SK-N-SH (cell line): ENCODE measurements around the gene TLCD5.

Experiments
- CTCF ChIP-seq: fragments of 200-600 bp; sonication (generic); IDR thresholded peaks from 2 replicates; pipeline ENCODE4 v1.6.1; 2017; ENCODE audit warnings: antibody characterized with exemption, mild to moderate bottlenecking, moderate library complexity
- EP300 ChIP-seq, 2 experiments: IDR thresholded peaks; 2 replicates each; pipeline versions ENCODE4 v1.4.0 to v1.6.1; 2012; ENCODE audit warnings: borderline replicate concordance in 1 of 2, low read depth in 1 of 2, low read length in 1 of 2
- EZH2phosphoT487 ChIP-seq: fragments of 200-600 bp; sonication (generic); IDR thresholded peaks from 2 replicates; pipeline ENCODE4 v1.6.1; 2017; ENCODE audit warnings: low read depth, mixed run types, mild to moderate bottlenecking, antibody characterized with exemption, moderate library complexity, borderline replicate concordance
- JUND ChIP-seq: IDR thresholded peaks from 2 replicates; pipeline ENCODE4 v1.4.0; 2012
- MEF2A ChIP-seq: IDR thresholded peaks from 2 replicates; pipeline ENCODE4 v1.4.0; 2012; ENCODE audit warnings: low read depth, borderline replicate concordance
- NFIC ChIP-seq: IDR thresholded peaks from 2 replicates; pipeline ENCODE4 v1.4.0; 2012; ENCODE audit warnings: borderline replicate concordance
- POLR2AphosphoS5 ChIP-seq: IDR thresholded peaks from 2 replicates; pipeline ENCODE4 v1.6.1; 2012; ENCODE audit warnings: low read depth, low read length
- RAD21 ChIP-seq: IDR thresholded peaks from 2 replicates; pipeline ENCODE4 v1.6.1; 2012; ENCODE audit warnings: mild to moderate bottlenecking, low read length
- RFX5 ChIP-seq: IDR thresholded peaks from 2 replicates; pipeline ENCODE4 v1.6.1; 2012; ENCODE audit warnings: mild to moderate bottlenecking, improper control_type of control experiment, low read length
- SIN3A ChIP-seq: IDR thresholded peaks from 2 replicates; pipeline ENCODE4 v1.6.1; 2012; ENCODE audit warnings: low read depth, mild to moderate bottlenecking, low read length, moderate library complexity, borderline replicate concordance
- SMC3 ChIP-seq: IDR thresholded peaks from 2 replicates; pipeline ENCODE4 v1.6.1; 2012; ENCODE audit warnings: low read depth, low read length, improper control_type of control experiment
- TEAD4 ChIP-seq: IDR thresholded peaks from 2 replicates; pipeline ENCODE4 v1.4.0; 2012; ENCODE audit warnings: mild to moderate bottlenecking, borderline replicate concordance; ENCODE audit not compliant: insufficient read depth
- ZBTB33 ChIP-seq: IDR thresholded peaks from 2 replicates; pipeline ENCODE4 v1.4.0; 2012; ENCODE audit warnings: low read depth, borderline replicate concordance
- TF ChIP-seq, protein P1 (sequence below): IDR thresholded peaks from 2 replicates; pipeline ENCODE4 v1.4.0; 2012; ENCODE audit warnings: low read depth

GRCh38 chr11:120376547-120377182 lies 51.6 kb downstream of the TLCD5 start:
- TF ChIP-seq NFIC (no peak), MEF2A (no peak), EP300 (IDR thresholded peaks at IDR 0.05; ENCODE audit: borderline replicate concordance in 1 of 2, low read depth in 1 of 2, low read length in 1 of 2) (no peak), CTCF (no peak), RAD21 (no peak), RFX5 (no peak), SIN3A (no peak), POLR2AphosphoS5 (no peak), JUND (no peak), TEAD4 (no peak), ZBTB33 (no peak), EZH2phosphoT487 (no peak), SMC3 (no peak)
- TF ChIP-seq, protein P1, sequence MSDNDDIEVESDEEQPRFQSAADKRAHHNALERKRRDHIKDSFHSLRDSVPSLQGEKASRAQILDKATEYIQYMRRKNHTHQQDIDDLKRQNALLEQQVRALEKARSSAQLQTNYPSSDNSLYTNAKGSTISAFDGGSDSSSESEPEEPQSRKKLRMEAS = no peak
